Ovary (tissue), 9 donors: Measurements from ENCODE around the gene NEURL2. TPM values are rescaled to one million over a fixed set of nuclear protein-coding genes. Genes with fewer than 3 reads are reported as not detected.

ENCODE experiments used
- DNase-seq, 5 donors: peaks; one replicate each; pipeline ENCODE4 v3.0.0-alpha.2; 2019 to 2020
- H3K27ac ChIP-seq, 2 donors: fragments of 200-600 bp; one replicate each; pipeline versions ENCODE4 v1.5.1 to v1.8.0; 2019 to 2022
- H3K27me3 ChIP-seq: fragments of 200-600 bp; one replicate; pipeline ENCODE4 v1.8.0; 2022
- H3K36me3 ChIP-seq: fragments of 200-600 bp; sonication (generic); one replicate; pipeline ENCODE4 v1.5.1; 2019
- H3K4me1 ChIP-seq: one replicate; pipeline ENCODE4 v1.8.1; 2013; ENCODE audit warnings: mild to moderate bottlenecking, moderate library complexity; ENCODE audit not compliant: insufficient read depth
- H3K4me3 ChIP-seq: fragments of 200-600 bp; sonication (generic); one replicate; pipeline ENCODE4 v1.5.1; 2017
- H3K9me3 ChIP-seq, 2 donors: fragments of 200-600 bp in 1 of 2; sonication (generic) in 1 of 2; one replicate each; pipeline versions ENCODE4 v1.5.1 to v1.8.1; 2013 to 2019; ENCODE audit warnings: mild to moderate bottlenecking in 1 of 2, moderate library complexity in 1 of 2
- CTCF ChIP-seq, 3 donors: fragments of 450-650 bp in 2 of 3; fragments of 200-600 bp in 1 of 3; IDR thresholded peaks; one replicate each; pipeline versions ENCODE4 v1.5.1 to v1.8.0; 2016 to 2022; ENCODE audit warnings: antibody characterized with exemption in 3 of 3, mild to moderate bottlenecking in 1 of 3
- EP300 ChIP-seq: sonication (generic); formaldehyde crosslinking; IDR thresholded peaks from one replicate; pipeline ENCODE4 v1.6.1; 2017; ENCODE audit warnings: antibody characterized with exemption
- POLR2A ChIP-seq: fragments of 450-650 bp; IDR thresholded peaks from one replicate; pipeline ENCODE4 v1.6.1; 2017; ENCODE audit warnings: antibody characterized with exemption, mild to moderate bottlenecking, moderate library complexity
- WGBS, 3 donors: extraction: QIAGEN DNeasy Blood & Tissue Kit in 1 of 3; methylation state at CpG; one replicate each; pipeline versions ENCODE4 v1.1.5 to v1.1.7; 2013 to 2017; 5-methylcytosine and 5-hydroxymethylcytosine counted together
- intact Hi-C, 4 donors: fragments of 100-400 bp; cut with DNase I; formaldehyde crosslinking; loops; one replicate each; pipeline versions ENCODE4 v1.11.0 to v1.15.1; 2022 to 2023
- polyA plus RNA-seq, 2 donors: library from polyadenylated mRNA; stranded (reverse); fragments of 200-250 nt in 1 of 2; fragments of 350-450 nt in 1 of 2; fragmentation: Illumina TruSeq in 1 of 2; extraction: RNeasy Lipid Tissue Mini Kit (QIAGEN cat#74804) in 1 of 2; gene quantifications; one replicate each; pipeline ENCODE4 v1.2.3, GENCODE V29; 2013 to 2014
- total RNA-seq, 7 donors: library from RNA; depleted of rRNA in 2 of 7; stranded (reverse); fragments of >200 nt in 2 of 7; fragmentation: NEBNext Ultra II Directional in 3 of 7; extraction: Animal tissue kit (Norgen Biotek cat#: 25700) in 3 of 7; gene quantifications; one replicate each; pipeline versions ENCODE4 v1.1.0 to v1.2.4, GENCODE V29; 2016 to 2023
- donor health status: DM: no; HTN: no; CAD: no; lungs with moderate emphysema.
- donor health status: DM: no; HTN: no; CAD: no.
- donor health status: Bipolar disorder and iron deficiency.
- donor health status: DM: yes; HTN: yes; CAD: no.
- donor health status: DM: no; HTN: no; CAD: no.
- donor health status: DM: yes; HTN: yes; CAD: no.

NEURL2 gene
- total and polyA plus RNA-seq, 9 donors, result 1.5 to 28.7 (median 12.3) TPM

- peak in 1 of 5 donors; percentile 36 for DNase-seq
- Histone ChIP-seq H3K27ac (no peak overlapping the region), H3K4me3 (no peak overlapping the region), H3K4me1 (peaks cover 3% of the 10 kb centered on the region), H3K9me3 (no peaks in the 10 kb centered on the region), H3K36me3 (no peaks in the 10 kb centered on the region), H3K27me3 (no peaks in the 10 kb centered on the region)
- whole genome bisulfite sequencing, 3 donors, result 82 to 86% (median 84%) methylated on average over 19 of the region's 19 CpGs
- intact Hi-C loops, result loop anchor here in 2 of 4 donors (5.0 to 10.0 kb wide), 2 partner anchors 44 to 58 kb away; no protein-coding TSS in a partner anchor
- TF ChIP-seq CTCF (IDR thresholded peaks at IDR 0.05), result no peak
- no peak for TF ChIP-seq EP300
- TF ChIP-seq POLR2A, result no peak
Observed at GRCh38 chr20:45886590-45887345, 4.2 kb downstream of the NEURL2 start.

- 65 to 78% (median 75%) methylated on average over 9 of the region's 9 CpGs for WGBS, 3 donors
- intact Hi-C loops, result loop anchor here in 1 of 4 donors (10.0 kb wide), 1 partner anchor 62 kb away; no protein-coding TSS in a partner anchor
- Histone ChIP-seq H3K9me3 (no peaks in the 10 kb centered on the region), H3K4me3 (no peak overlapping the region), H3K27me3 (no peaks in the 10 kb centered on the region), H3K36me3 (no peaks in the 10 kb centered on the region), H3K27ac (no peak overlapping the region), H3K4me1 (peaks cover 2% of the 10 kb centered on the region)
- DNase-seq, result no peak
- TF ChIP-seq POLR2A (no peak), CTCF (IDR thresholded peaks at IDR 0.05) (no peak), EP300 (no peak)
Observed at GRCh38 chr20:45883100-45883469, 7.9 kb downstream of the NEURL2 start.

- Histone ChIP-seq H3K27ac (no peak overlapping the region), H3K36me3 (no peaks in the 10 kb centered on the region), H3K4me1 (peaks cover 2% of the 10 kb centered on the region), H3K4me3 (no peak overlapping the region), H3K9me3 (no peaks in the 10 kb centered on the region), H3K27me3 (no peaks in the 10 kb centered on the region)
- intact Hi-C loops, result loop anchor here in 1 of 4 donors (10.0 kb wide), 1 partner anchor 62 kb away; no protein-coding TSS in a partner anchor
- DNase-seq, result no peak
- 58 to 68% (median 62%) methylated on average over 4 of the region's 4 CpGs for WGBS, 3 donors
- no peak for TF ChIP-seq EP300
- TF ChIP-seq CTCF (IDR thresholded peaks at IDR 0.05), result no peak
- TF ChIP-seq POLR2A, result no peak
Observed at GRCh38 chr20:45882469-45883099, 8.4 kb downstream of the NEURL2 start.

- Histone ChIP-seq H3K36me3 (no peaks in the 10 kb centered on the region), H3K4me3 (peak within 1 kb of the TSS; percentile 60), H3K27me3 (no peaks in the 10 kb centered on the region), H3K27ac (peak within 1 kb of the TSS; percentile 62 to 79), H3K9me3 (no peaks in the 10 kb centered on the region), H3K4me1 (peaks cover 2% of the 10 kb centered on the region)
- intact Hi-C loops, result loop anchor here in 1 of 4 donors (10.0 kb wide), 1 partner anchor 64 kb away; no protein-coding TSS in a partner anchor
- peak in 1 of 3 donors; percentile 13 for TF ChIP-seq CTCF (IDR thresholded peaks at IDR 0.05)
- TF ChIP-seq EP300, result no peak
- TF ChIP-seq POLR2A, result peak; percentile 76
- 0 to 1% (median 0%) methylated on average over 23 of the region's 23 CpGs for WGBS, 3 donors
- peak; percentile 99 to 100 (median 100) for DNase-seq
Observed at GRCh38 chr20:45880988-45881788, 9.8 kb downstream of the NEURL2 start, which contains the start of gene ZSWIM1. Gene ZSWIM1 (plus strand): TSS chr20:45881227. CDS start chr20:45882593, 1,366 bp downstream.
